GM18870 (cell line): ENCODE measurements around the gene SPG7.
"Not testable (repeated sequence)": the region's sequence is repeated elsewhere in the genome, so short reads cannot be mapped to it uniquely, and the experiment has no call there.

Experiments
- ATAC-seq: cut with Tn5 transposase; IDR thresholded peaks from one replicate; pipeline ENCODE4 v1.9.1; 2021; ENCODE audit warnings: moderate library complexity; ENCODE audit not compliant: unreplicated experiment

SPG7 gene

GRCh38 chr16:89561142-89561883, 53.1 kb downstream of the SPG7 start:
- ATAC-seq, result no peak

- no peak for ATAC-seq
Measured at GRCh38 chr16:89561884-89562599, 53.8 kb downstream of the SPG7 start.

GRCh38 chr16:89562939-89563338, 54.7 kb downstream of the SPG7 start:
- no peak for ATAC-seq

GRCh38 chr16:89563639-89564392, 55.6 kb downstream of the SPG7 start:
- no peak for ATAC-seq

GRCh38 chr16:89564476-89565255, 56.5 kb downstream of the SPG7 start:
- no peak for ATAC-seq

DNA sequence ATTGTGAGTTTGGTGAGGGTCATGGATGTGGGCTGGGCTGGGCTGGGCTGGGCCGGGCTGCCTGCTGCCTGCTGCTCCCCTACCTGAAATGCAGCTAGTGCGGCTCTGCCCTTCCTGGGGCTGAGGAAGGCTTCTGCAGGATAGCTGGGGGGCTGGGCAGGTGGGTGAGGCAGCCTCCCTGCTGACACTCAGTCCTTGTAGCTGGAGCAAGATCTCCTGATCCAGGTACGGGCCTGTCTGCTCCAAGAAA, 57.0 kb downstream of the SPG7 start:
- ATAC-seq, result no peak

DNA sequence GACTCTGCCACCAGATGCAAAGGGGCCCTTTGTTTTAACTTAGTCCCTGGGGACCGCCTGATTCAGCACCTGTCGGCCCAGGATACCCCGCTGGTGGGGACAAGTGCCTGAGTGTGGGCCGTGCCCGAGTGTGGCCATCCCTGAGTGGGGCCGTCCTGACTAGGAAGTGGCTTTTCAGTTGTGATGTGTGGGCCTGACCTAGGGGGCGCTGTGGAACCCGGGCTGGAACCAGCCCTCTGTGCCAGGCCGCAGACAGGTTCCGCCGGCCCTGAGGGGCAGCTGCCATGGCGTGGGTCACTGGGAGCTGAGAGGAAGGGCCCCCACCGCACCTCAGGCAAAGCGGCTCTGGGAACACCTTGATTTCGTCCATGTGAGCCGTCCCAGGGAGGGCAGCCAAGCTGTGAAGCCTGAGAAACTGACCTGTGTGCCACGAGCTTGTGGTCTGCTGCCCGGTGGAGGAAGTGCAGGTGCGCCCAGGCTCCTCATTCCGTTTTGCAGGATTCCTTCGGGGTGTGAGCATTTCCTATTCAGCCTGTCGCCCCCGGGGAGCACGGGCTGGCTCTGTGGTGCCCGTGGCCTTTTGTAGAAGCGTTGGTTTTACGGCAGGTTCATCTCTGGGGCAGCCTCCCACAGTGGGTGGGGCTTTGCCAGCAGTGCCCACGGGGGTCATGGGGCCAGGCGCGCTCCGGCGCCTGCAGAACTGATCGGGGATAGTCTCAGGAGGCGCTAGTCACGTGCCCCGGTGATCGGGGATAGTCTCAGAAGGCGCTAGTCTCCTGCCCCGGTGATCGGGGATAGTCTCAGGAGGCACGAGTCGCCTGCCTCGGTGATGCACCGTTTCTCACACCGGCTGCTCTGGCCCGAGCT, 57.5 kb downstream of the SPG7 start:
- no peak for ATAC-seq

DNA sequence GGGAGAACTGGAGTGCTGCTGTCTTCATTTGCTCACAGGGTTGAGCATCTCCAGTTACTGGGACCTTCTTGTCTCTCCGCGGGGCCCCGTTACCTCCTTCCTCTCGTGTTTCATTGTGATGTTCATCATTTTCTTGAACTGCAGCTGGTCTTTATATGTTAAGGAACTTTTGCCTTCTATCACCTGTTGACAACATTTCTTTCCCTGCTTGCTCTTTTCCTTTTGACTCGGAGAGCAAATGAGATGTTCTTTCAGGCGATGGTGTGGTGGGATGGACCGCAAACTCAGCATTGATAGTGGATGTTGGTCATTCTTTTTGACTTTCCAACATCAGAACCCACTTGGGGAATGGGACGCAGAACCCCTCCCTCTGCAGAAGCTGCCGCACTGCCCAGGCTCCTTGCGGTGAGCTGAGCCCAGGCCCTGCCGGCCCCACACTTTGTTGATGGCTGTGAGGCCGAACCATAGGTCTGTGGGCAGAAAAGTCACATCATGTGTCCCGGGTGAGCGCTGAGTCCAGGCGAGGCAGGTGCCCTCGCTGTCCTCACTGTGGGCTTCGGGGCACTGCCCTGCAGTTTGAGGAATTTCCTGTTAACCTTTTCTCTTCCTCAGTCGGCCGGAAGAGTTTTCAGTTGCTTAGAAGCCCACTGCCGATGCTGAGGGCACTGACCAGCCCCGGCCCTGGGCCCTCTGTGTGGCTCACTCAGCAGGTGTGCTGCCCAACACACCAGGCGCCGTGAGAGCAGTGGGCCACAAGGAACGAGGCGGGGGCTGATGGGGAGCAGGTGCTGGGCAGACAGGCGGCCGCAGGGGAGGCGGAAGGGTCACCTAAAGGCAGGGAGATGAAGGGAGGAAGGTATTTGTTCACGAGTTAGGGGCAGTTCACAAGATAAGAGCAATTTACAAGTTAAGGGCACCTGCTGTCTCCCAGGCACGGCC, 59.7 kb downstream of the SPG7 start:
- no peak for ATAC-seq

- no peak for ATAC-seq
Measured at GRCh38 chr16:89569506-89570341, 61.5 kb downstream of the SPG7 start.

- no peak for ATAC-seq
Measured at GRCh38 chr16:89570342-89570923, 62.2 kb downstream of the SPG7 start.

GRCh38 chr16:89570983-89571598, 62.9 kb downstream of the SPG7 start:
- not testable (repeated sequence) for ATAC-seq

- no peak for ATAC-seq
Measured at GRCh38 chr16:89571636-89572035, 63.4 kb downstream of the SPG7 start.

GRCh38 chr16:89572073-89572484, 63.9 kb downstream of the SPG7 start:
- ATAC-seq, result no peak

- no peak for ATAC-seq
Measured at GRCh38 chr16:89572485-89573205, 64.4 kb downstream of the SPG7 start.

GRCh38 chr16:89573826-89574680, 65.8 kb downstream of the SPG7 start:
- ATAC-seq, result no peak

DNA sequence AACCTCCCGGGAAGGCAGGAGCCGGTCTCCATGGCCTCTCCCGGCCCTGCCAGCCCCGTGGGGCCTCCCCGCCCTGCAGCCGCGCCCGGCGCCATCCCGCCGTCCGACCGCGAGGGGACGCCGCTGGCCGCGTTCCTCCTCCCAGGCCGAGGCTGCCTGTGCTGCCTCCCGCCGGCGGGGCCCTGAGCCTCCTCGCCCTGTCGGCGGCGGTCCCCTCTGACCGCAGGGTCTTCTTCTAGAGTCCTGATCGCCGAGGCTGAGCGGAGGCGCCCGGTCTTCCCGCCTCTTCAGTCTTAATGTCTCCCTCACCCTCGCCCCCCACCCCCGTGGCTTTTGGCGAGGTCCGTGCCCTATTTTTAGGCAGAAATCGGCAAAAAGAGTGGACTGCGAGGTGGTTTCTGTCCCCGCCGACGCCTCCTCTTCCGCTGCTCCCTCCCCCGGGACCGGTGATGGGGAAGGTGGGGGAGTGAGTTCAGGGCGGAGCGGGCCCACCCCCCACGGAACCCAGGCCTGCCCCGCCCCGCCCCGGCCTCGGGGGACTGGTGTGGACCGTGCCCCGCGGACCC, 66.6 kb downstream of the SPG7 start:
- no peak for ATAC-seq
